NAMALWA (cell line): ENCODE results near the gene WDR70.
A peak's percentile ranks its signal among the peaks of the same experiment; 100 is the strongest.
"Not testable (repeated sequence)": the region's sequence is repeated elsewhere in the genome, so short reads cannot be mapped to it uniquely, and the experiment has no call there.

ENCODE experiments used
- DNase-seq: peaks from one replicate; pipeline ENCODE4 v3.0.0-alpha.2; 2015; ENCODE audit warnings: low spot score

WDR70 gene

GRCh38 chr5:37517686-37518085 is 138.6 kb downstream of the WDR70 start:
- no peak for DNase-seq

GRCh38 chr5:37518356-37518755 is 139.2 kb downstream of the WDR70 start:
- not testable (repeated sequence) for DNase-seq

- no peak for DNase-seq
These were observed 140.2 kb downstream of the WDR70 start for GRCh38 chr5:37519304-37519703.

- no peak for DNase-seq
These were observed 140.7 kb downstream of the WDR70 start for GRCh38 chr5:37519807-37520206.

GRCh38 chr5:37520811-37521210 is 141.7 kb downstream of the WDR70 start:
- DNase-seq, result no peak

- DNase-seq, result no peak
These were observed 154.0 kb downstream of the WDR70 start for GRCh38 chr5:37532976-37533740.

GRCh38 chr5:37533851-37534250 is 154.7 kb downstream of the WDR70 start:
- DNase-seq, result no peak

GRCh38 chr5:37539459-37539858 is 160.3 kb downstream of the WDR70 start:
- no peak for DNase-seq

- DNase-seq, result no peak
These were observed 164.1 kb downstream of the WDR70 start for GRCh38 chr5:37543216-37543615.

GRCh38 chr5:37549411-37549810 is 170.3 kb downstream of the WDR70 start:
- no peak for DNase-seq

- DNase-seq, result no peak
These were observed 173.0 kb downstream of the WDR70 start for GRCh38 chr5:37552161-37552560.

- no peak for DNase-seq
These were observed 173.9 kb downstream of the WDR70 start for GRCh38 chr5:37552770-37553719.

GRCh38 chr5:37553720-37554404 is 174.7 kb downstream of the WDR70 start:
- no peak for DNase-seq

GRCh38 chr5:37554405-37554739 is 175.3 kb downstream of the WDR70 start:
- no peak for DNase-seq

GRCh38 chr5:37554938-37555337 is 175.8 kb downstream of the WDR70 start:
- DNase-seq, result peak; percentile 53

GRCh38 chr5:37557734-37558293 is 178.7 kb downstream of the WDR70 start:
- peak; percentile 8 for DNase-seq

GRCh38 chr5:37565062-37565670 is 186.0 kb downstream of the WDR70 start:
- DNase-seq, result no peak

- no peak for DNase-seq
These were observed 188.4 kb downstream of the WDR70 start for GRCh38 chr5:37567566-37567965.

GRCh38 chr5:37568018-37568753 is 189.1 kb downstream of the WDR70 start:
- no peak for DNase-seq

- DNase-seq, result no peak
These were observed 189.8 kb downstream of the WDR70 start for GRCh38 chr5:37568893-37569292.

- DNase-seq, result no peak
These were observed 190.3 kb downstream of the WDR70 start for GRCh38 chr5:37569466-37569865.
